ENCODE results near the gene ADAM8.
"Not testable (repeated sequence)": the region's sequence is repeated elsewhere in the genome, so short reads cannot be mapped to it uniquely, and the experiment has no call there.

The ADAM8 gene

DNA sequence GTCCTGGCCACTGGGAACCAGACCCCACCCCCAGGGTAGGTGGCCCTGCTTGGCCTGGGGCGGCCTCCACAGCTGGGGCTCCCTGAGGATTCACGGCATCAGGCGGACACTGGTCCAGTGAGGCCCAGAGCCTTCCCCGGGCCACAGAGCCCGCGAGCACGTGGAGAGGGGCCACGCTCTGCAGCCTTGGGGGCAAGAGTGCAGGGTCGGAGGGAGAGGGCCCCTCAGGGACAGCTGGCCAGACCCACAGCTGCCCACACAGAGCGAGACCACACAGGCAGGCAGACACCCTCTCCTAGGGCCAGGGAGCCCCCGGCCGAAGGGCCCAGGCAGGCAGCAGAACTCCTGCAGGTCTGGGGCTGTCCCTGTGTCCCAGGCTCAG, 28.3 kb downstream of the ADAM8 start:
- DNase-seq: no peak

DNA sequence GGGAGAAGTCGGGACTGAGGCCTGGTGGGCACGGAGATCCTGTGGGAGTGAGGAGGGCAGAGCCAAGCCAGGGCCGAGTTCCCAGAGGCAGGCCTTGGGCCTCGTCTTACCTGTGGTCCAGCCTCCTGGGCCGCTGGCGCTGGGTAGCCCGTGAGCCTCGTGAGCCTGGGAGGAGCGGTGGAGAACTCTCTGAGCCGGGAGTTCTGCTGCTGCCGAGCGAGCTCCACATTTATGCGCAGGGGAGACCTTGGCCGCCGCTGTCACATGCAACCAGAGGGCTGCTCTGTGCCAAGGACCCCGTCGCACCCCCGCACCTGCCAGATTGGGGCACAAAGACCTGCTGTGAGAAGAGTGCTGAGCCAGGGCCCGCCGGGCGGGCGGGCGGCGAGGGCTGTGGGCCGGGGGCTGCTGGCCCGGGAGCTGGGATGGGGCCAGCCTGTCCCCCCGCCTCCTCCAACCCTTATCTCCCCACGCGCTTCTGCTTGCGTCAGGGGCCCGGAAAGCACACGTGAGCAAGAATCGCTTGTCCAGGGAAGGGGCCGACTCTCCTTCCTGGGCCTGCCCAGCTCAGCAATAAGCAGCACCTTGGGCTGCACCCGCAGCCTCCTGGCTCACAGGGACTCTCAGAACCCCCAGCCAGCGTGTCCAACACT, 28.9 kb downstream of the ADAM8 start:
- no peak for DNase-seq

- DNase-seq: no peak
Measured at GRCh38 chr10:133246236-133246626, 30.4 kb downstream of the ADAM8 start.

GRCh38 chr10:133245439-133246235, 31.0 kb downstream of the ADAM8 start:
- DNase-seq: no peak

DNA sequence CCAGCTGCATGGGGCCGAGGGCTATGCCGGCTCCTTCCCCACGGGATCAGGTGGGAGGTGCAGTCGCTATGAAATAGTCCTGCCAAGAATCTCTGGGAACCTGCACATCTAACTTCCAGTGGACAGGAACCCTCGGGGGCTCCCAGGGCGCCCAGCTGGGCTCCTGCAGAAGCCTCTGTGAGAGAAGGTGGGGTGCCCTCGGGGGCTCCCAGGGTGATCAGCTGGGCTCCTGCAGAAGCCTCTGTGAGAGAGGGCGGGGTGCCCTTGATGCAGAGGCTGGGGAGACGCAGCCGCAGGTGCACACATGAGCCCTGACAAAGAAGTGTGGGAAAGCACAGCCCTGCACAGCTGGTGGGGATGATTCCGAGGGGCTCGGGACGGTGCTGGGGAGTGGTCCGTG, 33.1 kb downstream of the ADAM8 start:
- DNase-seq: no peak

DNA sequence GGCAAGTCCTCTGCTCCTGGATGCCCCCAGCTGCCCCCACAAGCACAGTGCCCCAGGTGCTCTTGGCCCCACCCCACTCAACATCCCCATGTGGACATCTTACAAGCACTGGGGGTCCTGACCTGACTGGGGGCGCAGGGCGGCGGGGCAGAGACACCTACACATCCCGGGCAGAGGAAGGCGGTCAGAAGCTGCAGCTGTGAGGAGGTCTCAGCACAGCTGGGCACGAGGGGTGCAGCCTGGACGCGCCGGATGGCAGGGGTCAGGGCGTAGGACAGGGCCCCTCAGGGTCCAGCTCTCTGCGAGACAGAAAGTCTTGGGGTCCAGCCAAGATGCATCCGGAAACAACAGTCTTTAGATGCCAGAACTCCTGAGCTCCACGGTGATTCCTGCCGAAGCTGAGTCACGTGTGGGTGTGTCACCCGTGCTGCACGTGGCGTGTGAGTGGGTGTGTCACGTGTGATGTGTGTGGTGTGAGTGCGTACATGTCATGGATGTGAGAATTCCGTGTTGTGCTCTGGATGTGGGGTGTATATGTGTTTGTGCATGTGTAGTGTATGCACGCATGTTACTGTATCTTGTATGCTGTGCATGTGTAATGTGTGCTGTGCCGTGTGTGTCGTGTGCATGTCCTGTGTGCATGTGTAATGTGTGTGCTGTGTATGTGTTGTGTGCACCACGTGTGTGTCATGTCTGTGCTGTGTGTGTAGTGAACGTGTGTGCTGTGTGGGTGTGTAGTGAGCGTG, 33.9 kb downstream of the ADAM8 start:
- DNase-seq: no peak

DNA sequence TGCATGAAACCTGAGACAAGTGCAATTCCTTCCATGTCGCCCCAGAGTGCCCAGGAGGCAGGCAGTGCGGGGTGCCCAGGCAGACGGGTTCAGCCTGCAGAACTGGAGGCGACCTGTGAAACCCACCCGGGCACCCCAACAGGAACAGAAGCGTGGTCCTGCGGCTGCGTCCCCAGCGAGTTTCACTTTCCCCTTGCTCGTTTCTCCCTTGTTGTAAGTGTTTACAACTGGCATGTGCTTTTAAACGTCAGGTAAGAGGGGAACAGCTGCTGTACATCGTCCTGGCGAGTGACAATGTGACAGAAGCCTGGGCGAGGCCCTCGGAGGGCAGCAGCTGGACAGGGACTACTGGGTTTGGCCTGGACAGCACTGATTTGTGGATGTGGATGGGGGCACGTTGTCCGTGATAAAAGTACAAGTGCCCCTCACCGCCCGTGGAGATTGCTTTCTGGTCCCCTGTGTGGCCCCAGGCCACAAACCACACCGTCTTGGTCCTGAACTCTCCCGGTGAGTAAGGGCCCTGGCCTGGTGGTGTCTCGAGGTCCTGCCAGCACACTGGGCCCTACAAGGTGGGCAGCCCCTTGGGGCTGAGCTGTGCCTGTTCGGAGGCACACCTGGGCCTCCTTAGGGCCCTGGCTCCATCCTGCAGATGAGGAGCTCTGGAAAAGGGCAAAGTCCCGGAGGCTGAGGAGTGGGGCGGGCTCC, 35.0 kb downstream of the ADAM8 start:
- no peak for DNase-seq

GRCh38 chr10:133239990-133240389, 36.7 kb downstream of the ADAM8 start:
- DNase-seq: no peak

GRCh38 chr10:133238466-133238804, 38.2 kb downstream of the ADAM8 start:
- DNase-seq: no peak

DNA sequence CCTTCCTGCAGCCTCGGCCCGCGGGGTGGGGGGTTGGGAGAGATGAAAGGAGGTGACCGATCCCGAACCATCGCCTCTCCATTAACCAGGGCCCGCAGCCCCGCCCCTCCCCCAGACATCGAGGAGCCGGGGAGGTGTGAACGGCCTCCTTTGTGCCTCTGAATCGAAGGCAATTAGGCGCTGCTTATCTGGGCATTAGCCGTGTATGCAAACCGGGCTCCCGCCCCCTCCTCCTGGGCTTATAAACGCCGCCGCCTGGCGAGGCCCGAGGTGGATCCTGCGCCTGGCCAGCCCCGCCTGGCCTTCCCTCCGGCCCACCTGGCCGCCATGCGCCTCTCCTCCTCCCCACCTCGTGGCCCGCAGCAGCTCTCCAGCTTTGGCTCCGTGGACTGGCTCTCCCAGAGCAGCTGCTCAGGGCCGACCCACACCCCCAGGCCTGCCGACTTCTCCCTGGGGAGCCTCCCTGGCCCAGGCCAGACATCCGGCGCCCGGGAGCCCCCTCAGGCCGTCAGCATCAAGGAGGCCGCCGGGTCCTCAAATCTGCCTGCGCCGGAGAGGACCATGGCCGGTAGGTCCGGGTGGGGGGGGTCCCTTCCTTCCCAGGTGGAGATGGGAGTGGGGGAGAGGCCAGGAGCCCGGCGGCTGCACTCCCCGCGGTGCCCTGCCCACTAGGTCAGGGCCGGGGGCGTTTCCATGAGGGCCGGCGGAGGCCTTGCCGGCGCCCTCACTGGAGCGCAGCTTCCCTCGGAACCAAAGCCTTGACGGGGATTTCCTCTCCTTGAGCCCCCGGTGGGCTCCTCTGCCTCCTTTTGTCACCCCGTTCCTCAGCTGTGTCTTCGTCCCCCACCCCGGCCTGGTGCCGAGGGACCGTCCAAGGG, 38.8 kb downstream of the ADAM8 start, which contains the start of gene VENTX:
Gene VENTX (plus strand): TSS at position 268 of the 878 bp plus-strand sequence. CDS start 60 bp downstream, at position 328.
- DNase-seq: no peak

DNA sequence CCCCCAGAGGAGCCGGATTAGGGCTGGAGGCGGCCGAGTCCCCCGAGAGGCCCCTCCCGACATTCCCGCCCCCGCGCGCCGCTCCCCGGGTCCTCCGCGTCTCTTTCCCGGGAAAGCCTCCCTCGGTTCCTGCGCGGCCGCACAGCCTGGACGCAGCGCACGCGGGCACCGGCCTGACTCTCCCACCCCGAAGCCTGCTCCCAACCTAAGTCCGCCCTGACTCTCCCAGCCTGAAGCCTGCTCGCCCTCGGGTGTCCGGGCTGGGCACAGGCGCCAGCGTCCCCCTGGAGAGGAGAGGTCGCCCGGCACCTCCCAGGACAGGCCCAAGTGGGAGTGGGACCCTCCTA, 39.5 kb downstream of the ADAM8 start:
- DNase-seq: no peak

GRCh38 chr10:133236401-133237240, 40.0 kb downstream of the ADAM8 start:
- DNase-seq: no peak

- DNase-seq: no peak
Measured at GRCh38 chr10:133235932-133236331, 40.7 kb downstream of the ADAM8 start.

- no peak for DNase-seq
Measured at GRCh38 chr10:133235265-133235855, 41.3 kb downstream of the ADAM8 start.

- not testable (repeated sequence) for DNase-seq
Measured at GRCh38 chr10:133234796-133235195, 41.9 kb downstream of the ADAM8 start.

DNA sequence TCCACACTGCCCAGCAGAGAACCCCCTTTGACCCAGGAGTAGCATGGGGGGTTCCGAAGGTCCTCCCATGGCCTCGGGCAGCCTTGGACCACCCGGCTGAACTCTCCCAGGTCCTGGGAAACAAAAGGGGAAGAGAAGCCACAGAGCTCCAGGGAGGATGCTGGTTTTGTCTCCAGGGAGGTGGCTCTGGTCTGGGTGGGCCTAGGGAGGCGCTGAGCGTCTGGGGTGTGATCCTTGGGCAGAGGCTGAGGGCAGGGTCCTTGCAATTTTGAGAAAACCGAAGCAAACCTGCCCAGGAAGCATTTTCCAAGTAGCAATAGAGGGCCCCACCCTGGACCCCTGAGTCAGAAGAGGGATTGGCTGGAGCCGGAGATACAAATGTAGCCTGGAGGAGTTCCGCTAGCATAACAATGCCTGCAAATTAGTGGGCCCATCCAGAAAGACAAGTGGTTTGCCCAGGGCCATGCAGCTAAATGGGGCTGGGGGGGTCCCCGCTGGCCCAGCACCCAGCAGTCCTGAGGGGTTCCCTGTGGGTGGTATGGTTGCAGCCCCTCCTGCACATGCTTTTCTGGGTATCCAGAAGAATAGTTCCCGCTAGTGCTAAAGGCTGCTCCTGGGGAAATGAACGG, 44.6 kb downstream of the ADAM8 start:
- DNase-seq: no peak

DNA sequence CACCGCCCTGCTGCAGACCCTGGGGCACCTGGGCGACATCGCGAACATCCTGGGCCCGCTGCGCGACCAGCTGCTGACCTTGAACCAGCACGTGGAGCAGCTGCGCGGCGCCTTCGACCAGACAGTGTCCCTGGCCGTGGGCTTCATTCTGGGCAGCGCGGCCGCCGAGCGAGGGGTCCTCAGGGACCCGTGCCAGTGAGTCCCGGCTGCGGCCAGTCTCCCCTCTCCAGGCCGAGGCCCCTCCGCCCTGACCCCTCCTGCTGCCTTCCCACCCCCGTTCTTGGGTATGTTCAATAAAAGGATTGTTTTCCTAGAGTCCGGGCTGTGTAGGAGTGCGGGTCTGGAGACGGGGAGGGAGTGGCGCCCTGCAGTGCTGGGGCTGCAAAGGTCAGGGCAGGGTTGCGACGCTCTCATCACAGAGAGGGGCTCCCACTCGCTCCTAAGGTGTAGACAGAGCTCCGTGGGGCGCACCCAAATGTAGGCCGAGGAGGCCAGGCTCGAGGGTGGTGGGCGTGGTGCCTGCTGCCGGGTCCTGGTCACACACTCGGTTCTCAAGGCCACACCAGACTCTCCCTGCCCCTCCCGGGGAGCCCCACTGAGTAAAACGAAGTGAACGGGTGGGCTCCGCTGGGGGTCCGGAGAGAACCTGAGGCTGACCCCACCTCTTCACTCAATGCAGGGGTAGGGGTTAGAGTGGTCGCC, 45.3 kb downstream of the ADAM8 start:
- DNase-seq: no peak

GRCh38 chr10:133230387-133231195, 46.1 kb downstream of the ADAM8 start:
- DNase-seq: peak in 1 of 2 experiments; percentile 25

DNA sequence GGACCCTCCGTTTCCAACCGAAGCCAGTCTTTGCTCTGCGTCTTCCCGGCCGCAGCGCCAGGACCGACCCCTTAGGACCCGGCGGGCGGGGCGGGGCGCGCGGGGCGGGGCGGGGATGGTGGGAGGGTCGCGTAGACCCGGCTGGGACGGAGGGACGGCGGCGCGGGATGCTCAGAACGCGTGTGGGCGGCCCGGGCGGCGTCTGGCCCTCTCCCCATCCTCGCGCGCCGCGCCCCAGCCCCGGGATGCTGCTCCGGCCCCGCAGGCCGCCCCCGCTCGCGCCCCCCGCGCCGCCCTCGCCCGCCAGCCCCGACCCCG, 46.7 kb downstream of the ADAM8 start, which contains the start of gene UTF1:
Gene UTF1 (plus strand): TSS at position 174 of the 318 bp plus-strand sequence. CDS start 72 bp downstream, at position 246.
- no peak for DNase-seq

All from activated CD4-positive, alpha-beta T cell treated with anti-CD3 and anti-CD28 coated beads, Interleukin-2, amount 50 U/mL, for 48 hours (primary cell).